ENCODE measurements around the gene AP5Z1. TPM values are rescaled to one million over a fixed set of nuclear protein-coding genes. Genes with fewer than 3 reads are reported as not detected.
"Not testable (repeated sequence)": the region's sequence is repeated elsewhere in the genome, so short reads cannot be mapped to it uniquely, and the experiment has no call there.

AP5Z1 gene
- total RNA-seq, 1 donor from 2014 or later = 14.7 TPM

DNA sequence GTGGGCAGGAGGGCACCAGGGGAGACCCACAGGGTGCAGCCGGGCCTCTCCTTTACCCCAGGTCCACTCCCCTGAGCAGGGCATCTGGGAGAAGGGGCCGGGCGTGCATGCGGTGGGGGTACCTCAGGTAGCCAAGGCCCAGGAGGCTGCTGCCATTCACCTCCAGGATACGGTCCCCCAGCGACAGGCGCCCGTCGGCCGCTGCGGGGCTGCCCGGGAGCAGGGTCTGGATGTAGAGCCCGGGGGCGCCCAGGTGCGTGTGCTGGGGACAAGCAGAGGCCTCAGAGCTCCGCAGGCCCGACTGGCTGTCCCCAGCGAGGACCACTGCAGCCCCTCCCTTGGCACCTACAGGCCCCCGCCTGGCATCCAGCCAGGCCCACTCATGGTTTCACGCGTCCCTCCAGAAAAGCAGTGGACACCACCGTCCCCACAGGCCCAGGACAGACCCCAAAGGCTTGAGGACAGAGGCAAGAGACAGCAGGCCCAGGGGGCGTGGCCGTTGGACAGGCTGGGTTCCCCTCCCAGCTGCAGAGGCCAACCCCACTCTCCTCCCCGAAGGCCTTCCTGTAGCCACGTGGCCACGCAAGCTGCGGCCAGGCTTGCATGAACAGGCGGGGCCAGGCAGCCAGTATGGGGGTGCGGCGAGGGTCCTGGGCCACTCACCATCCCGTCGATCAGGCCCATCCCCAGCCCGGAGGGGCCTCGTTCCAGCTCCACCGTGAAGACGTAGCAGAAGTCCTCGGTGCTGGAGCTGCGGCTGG is 24.3 kb downstream of the AP5Z1 start:
- FAIRE-seq = no peak
- DNase-seq (ENCODE audit: low spot score in 2 of 2) = no peak

DNA sequence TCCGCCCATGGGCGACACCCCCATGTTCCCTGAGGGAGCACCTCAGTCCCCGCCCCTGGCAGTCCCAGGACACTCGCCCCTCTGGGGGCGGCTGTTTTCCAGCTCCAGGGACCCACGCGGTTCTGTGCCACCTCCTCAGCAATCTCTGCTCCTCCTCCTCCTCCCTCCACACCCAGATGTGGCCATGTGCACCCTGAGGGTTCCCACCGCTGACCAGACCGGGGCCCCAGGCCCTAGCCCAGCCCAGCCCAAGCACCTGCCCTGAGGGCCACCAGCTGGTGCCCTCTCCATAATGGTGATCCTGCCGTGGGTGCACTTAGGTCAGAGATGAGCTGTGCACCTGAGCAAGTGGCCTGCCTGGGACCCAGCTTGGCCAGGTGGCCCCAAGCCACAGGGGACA is 25.1 kb downstream of the AP5Z1 start:
- DNase-seq (ENCODE audit: low spot score in 2 of 2) (no peak), FAIRE-seq (no peak)

DNA sequence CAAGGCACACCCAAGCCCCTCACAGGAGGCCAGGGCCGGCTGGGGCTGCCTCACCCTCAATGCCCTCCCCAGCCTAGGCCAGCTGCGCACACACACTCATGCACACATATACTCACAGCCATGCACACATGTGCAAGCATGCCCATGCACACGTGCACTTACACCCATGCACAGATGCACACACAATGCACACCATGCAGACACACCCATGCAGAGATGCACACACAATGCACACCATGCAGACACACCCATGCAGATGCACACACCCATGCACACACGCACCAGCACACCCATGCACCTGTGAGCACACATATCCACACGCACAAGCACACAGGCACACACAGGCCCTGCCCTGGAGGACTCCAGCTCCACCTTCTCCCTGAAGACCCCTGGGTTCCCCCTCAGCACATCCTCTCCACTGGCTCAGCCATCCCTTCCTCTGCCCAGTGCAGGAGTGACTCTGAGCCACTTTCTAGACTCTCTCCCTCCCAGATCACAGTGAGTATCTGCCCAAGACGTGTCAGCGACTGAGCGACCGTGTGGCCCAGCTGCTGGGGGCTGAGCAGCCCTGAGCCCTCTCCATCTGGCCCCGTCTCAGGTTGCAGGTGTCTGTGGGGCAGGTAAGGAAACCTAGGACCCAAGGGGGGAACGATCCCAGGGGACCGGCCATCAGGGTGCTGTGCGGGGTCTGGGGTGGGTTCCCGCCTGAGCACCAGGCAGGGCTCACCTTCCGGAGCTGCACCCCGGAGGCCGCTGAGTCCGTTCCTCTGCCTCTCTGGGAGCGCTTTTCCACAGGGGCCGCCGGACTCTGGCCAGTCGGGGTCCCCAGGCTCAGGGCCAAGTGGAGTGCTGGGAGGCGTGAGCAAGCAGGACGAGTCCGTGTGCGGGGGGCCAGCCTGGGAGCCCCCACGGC is 25.8 kb downstream of the AP5Z1 start:
- DNase-seq (ENCODE audit: low spot score in 2 of 2) (no peak), FAIRE-seq (no peak)

DNA sequence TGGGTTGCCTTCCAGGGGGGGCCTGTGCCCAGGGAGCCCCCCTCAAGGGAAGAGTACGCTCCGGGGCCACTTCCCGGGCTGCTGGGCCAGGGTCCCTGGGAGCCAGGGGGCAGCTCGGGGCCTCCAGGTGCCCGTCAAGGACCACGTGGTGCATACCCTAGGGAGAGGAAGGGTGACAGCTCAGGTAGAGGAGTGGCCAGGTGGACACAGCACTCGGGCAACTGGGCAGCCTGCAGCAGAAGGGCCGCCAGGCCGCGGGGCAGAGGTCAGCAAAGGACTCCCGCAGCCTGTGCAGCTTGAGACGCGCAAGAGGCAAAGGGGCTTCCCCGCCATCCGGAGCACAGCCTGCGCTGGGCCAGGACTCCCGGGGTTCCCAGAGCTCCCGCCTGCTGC is 26.4 kb downstream of the AP5Z1 start:
- no peak for DNase-seq (ENCODE audit: low spot score in 2 of 2)
- FAIRE-seq = no peak

DNA sequence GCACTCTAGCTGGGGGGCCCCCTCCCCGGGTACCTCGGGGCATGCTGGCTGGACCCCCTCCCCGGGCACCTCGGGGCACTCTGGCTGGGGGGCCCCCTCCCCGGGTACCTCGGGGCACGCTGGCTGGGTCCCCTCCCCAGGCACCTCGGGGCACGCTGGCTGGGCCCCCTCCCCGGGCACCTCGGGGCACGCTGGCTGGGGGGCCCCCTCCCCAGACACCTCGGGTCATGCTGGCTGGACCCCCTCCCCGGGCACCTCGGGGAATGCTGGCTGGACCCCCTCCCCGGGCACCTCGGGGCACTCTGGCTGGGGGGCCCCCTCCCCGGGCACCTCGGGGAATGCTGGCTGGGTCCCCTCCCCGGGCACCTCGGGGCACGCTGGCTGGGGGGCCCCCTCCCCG is 27.2 kb downstream of the AP5Z1 start:
- DNase-seq (ENCODE audit: low spot score in 2 of 2); FAIRE-seq: not testable (repeated sequence)

DNA sequence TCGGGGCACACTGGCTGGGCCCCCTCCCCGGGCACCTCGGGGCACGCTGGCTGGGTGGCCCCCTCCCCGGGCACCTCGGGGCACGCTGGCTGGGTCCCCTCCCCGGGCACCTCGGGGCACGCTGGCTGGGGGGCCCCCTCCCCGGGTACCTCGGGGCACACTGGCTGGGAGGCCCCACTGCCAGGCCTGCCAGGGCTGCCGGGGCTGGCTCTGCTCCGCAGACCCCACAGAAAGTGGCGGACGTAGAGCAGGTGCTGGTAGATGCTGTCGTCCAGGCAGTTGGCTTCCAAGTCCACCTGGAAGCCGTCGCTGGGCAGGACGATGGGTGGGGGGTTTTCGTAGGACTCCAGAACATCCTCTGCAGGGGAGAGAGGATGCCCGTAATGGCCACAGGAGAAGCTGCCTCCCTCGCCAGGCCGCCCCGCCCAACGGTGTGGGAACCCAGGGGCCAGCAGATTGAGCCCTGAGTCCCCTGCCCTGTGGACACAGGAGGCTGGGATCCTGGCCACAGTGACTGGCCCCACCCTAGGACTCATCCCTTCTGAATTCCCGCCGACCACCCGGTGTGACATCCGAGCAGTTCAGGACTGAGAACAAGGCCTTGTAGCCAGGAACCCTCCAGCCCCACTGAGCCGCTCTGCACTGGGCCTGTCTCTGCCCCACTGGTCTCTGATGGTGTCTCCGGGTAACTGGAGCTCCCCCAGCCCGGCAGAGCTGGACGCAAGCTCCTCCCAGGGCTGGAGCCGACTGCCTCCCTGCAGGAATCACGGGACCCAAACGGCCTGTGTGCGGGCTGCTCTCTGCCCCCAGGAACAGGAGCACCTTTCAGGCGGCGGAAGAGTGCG is 28.2 kb downstream of the AP5Z1 start:
- DNase-seq (ENCODE audit: low spot score in 2 of 2) = no peak

DNA sequence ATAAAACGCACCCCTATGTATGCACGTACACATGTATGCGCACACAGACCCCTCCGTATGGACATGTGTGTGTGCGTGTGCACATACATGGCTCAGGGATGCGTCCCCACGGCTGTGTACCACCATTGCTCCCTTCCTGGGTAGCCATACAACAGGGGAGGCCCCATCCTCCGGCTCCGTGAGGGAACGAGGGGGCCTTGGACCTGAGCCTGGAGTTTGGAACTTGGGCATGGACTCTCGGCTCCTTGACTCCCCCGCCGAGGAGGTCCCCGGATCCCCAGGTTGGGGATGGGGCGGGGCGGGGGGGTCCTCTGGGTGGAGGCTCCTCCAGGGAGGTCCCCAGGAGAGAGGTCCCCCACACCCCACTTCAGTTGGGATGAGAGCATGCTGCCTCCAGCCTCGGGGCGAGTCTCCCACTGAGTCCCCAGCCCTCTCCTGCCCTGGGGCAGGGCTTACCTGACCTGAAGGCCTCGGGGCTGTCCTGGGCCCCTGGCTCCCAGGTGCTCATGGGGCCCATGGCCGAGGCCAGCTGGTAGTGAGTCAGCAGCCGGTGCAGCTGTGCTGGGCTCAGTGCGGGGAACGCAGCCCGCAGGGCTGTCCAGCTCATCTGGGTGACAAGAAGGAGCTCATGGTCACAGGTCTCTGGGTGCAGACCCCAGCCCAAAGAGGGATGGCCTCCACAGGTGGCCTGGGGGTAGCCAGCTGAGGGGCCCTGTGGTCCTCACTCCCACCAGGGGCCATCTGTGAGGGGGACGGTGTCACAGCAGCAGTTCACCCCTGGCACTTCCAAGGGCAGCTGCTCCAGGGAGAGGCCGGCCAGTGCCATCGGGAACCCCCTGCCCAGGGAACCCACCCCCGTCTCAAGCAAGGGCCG is 29.9 kb downstream of the AP5Z1 start:
- DNase-seq (ENCODE audit: low spot score in 2 of 2) (no peak), FAIRE-seq (no peak)

More for the DNA sequence above, 28.2 kb downstream of the AP5Z1 start:
- FAIRE-seq = no peak

DNA sequence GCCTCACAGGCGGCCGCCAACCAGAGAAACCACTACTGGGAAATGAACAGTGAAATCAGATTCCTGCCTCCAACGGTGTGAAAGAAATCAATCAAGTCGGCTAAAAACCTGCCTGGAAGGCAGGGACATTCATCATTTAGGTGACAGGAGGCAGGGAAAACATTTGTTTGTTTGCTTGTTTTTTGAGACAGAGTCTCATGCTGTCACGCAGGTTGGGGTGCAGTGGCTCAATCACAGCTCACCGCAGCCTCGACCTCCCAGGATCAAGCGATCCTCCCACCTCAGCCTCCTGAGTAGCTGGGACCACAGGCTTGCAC is 30.5 kb downstream of the AP5Z1 start:
- no peak for DNase-seq (ENCODE audit: low spot score in 2 of 2)
- FAIRE-seq = no peak

DNA sequence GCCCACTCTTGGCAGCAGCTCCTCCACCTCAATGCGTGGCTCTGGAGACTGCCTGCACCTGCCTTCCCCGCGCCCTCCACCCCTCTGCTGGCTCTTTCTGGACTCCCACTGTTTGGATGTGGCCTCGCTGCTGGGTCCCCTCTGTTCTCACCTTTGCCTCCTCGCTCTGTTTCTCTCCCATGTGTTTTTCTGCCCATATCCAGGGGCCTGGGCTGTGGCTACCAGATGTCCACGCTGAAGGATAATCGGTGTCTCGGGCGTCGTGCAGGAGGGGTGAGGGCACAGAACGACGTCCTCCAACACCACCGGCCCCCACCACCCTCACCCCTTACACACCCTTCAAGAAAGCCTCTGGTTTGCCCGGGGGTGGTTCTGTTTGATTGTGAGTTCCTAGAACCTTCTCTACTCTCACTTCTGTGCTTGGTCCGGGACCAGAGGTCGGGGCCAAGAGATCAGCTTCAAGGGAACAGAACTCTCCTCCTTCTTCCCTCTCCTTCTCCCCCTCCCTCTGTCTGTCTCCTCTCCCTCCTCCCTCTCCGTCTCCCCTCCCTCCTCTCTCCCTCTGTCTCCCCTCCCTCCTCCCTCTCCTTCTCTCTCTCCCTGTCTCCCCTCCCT is 31.7 kb downstream of the AP5Z1 start:
- DNase-seq (ENCODE audit: low spot score in 2 of 2) (no peak), FAIRE-seq (no peak)

DNA sequence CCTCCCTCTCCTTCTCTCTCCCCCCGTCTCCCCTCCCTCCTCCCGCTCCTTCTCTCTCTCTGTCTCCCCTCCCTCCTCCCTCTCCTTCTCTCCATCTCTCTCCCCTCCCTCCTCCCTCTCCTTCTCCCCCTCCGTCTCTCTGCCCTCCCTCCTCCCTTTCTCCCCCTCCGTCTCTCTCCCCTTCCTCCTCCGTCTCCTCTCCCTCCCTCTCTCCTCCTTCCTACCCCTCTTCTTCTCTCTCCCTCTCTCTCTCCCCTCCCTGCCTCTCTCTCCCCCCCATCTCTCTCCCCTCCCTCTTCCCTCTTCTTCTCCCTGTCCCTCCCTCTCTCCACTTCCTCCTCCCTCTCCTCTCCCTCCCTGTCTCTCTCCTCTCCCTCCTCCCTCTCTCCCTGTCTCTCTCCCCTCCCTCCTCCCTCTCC is 32.2 kb downstream of the AP5Z1 start:
- FAIRE-seq (no peak), DNase-seq (ENCODE audit: low spot score in 2 of 2) (no peak)

DNA sequence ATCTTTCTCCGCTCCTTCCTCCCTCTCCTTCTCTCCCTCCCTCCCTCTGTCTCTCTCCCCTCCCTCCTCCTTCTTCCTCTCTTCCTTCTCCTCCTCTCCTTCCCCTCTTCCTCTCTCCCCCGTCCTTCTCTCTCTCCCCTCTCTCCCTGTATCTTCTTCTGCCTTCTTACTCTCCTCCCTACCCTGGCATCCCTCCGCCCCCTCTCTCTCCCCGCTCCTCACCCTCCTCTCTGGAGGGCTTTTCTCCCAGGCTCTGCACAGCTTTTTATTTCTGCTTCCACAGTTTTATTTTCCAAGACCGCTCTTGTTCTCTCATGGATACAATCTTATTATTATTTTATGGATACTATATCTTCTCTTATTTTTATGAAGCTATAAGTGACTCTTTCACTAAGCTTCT is 32.6 kb downstream of the AP5Z1 start:
- DNase-seq (ENCODE audit: low spot score in 2 of 2) (no peak), FAIRE-seq (no peak)

DNA sequence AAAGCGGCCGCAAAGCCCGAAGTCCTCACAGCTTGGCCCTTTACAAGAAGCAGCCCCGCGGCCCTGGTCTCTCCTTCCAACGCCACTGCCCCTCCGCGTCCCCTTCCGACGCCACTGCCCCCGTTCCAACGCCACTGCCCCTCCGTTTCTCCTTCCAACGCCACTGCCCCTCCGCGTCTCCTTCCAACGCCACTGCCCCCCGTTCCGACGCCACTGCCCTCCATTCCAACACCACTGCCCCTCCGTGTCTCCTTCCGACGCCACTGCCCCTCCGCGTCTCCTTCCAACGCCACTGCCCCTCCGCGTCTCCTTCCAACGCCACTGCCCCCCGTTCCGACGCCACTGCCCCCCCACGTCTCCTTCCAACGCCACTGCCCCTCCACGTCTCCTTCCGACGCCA is 33.1 kb downstream of the AP5Z1 start:
- DNase-seq (ENCODE audit: low spot score in 2 of 2) = no peak

DNA sequence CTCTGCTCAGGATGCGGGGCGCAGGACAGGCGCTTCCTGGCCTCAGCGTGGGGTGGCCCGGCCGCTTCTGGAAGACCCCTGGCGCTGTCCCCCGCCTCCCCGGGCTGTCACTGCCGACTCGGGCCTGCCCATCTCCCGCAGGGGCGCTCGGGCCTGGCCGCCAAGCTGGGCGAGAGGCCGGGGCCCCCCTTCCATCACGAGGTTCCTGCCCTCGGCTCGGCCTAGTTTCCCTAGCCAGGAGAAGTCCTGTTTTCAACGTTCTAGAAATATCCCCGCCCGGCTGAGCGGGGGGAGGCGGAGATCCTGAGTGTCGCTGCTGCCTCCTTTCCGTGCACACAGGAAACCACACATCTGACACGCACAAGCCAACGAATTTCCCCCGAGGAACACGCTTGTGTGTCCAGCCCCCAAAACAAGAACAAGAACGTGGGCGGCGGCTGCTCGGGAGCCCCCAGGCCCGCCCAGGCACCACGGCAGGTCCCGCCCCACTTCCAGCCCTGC is 33.7 kb downstream of the AP5Z1 start:
- DNase-seq (ENCODE audit: low spot score in 2 of 2) (no peak), FAIRE-seq (no peak)

More for the DNA sequence above, 33.1 kb downstream of the AP5Z1 start:
- no peak for FAIRE-seq

DNA sequence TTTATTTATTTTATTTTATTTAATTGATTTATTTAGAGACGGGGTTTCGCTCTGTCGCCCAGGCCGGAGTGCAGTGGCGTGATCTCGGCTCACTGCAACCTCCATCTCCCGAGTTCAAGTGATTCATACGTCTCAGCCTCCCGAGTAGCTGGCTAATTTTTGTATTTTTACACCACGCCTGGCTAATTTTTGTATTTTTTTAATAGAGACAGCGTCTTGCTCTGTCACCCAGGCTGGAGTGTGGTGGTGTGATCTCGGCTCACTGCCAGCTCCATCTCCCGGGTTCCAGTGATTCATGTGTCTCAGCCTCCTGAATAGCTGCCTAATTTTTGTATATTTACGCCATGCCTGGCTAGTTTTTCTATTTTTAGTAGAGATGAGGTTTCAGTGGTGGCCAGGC is 34.2 kb downstream of the AP5Z1 start:
- DNase-seq (ENCODE audit: low spot score in 2 of 2) (no peak), FAIRE-seq (no peak)

DNA sequence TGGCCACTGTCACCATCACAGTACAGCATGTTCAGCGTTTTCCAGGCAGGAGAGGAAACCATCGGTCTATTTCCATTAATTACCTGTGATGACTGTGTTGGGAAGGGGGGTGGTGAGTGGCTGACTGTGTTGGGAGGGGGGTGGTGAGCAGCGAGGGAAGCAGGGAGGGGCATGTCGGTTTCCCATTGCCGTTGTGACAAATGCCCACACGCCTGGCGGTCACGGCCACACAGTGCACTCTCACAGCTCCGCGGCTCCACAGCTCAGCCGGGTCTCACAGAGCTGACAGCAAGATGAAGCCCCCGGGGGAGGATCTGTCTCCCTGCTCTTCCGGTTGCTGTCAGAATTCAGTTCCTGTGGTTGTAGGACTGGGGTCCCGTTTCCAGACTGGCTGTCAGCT is 39.0 kb downstream of the AP5Z1 start:
- FAIRE-seq (no peak), DNase-seq (ENCODE audit: low spot score in 2 of 2) (no peak)

DNA sequence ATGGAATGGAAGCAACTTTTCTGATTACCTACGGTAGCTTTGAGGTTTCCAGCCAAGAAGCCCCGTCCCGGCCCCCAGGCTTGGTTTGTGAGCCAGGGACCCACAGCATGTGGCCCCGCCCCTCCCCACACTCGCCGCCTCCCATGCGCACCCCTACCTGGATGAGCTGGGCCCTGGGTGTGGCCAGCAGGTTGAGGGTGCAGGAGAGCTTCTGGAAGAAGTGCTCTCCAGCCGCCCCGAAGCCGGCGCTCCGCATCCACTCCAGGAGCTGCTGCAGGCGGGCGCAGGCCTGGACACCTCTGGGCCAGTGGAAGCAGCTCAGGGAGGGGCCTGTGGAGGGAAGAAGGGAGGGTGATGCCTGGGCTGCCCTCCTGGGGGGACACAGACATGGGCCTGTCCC is 39.7 kb downstream of the AP5Z1 start:
- FAIRE-seq (no peak), DNase-seq (ENCODE audit: low spot score in 2 of 2) (no peak)

DNA sequence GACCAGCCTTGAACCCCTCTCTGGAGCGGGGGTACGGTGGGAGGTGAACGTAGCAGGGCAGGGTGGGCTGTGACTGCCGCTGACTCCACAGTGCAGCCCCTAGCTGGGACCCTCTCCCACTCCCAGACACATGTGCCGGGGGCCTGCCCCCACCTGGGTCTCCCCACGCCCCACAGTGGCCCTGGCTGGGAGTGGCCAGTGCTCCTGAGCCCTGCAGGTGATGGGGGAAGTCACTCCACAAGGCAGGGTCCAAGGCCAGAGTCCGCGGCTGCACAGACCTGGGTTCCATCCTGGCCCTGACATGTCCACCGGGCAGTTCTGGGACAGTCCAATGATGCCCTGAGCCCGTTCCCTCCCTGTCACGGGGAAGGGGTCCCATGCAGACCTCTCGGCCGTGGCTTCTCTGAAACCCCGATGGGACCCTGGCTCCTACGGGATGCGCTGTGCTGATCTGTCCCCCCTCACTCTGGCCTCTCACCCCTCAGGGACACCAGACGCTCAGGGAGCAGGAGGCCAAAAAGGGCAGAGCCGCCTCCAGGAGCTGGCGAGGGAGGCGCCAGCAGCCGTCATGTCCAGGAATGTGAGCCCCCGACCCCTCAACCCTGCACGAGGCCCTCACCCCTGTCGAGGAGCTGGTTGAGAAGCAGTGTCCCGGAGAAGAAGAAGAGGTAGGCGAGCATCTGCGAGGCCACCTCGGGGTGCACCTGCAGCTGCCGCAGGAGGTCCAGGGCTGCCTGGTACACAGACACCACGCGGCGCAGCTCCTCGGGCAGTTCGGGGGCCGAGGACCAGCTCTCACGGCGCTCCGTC is 40.4 kb downstream of the AP5Z1 start:
- no peak for DNase-seq (ENCODE audit: low spot score in 2 of 2)

DNA sequence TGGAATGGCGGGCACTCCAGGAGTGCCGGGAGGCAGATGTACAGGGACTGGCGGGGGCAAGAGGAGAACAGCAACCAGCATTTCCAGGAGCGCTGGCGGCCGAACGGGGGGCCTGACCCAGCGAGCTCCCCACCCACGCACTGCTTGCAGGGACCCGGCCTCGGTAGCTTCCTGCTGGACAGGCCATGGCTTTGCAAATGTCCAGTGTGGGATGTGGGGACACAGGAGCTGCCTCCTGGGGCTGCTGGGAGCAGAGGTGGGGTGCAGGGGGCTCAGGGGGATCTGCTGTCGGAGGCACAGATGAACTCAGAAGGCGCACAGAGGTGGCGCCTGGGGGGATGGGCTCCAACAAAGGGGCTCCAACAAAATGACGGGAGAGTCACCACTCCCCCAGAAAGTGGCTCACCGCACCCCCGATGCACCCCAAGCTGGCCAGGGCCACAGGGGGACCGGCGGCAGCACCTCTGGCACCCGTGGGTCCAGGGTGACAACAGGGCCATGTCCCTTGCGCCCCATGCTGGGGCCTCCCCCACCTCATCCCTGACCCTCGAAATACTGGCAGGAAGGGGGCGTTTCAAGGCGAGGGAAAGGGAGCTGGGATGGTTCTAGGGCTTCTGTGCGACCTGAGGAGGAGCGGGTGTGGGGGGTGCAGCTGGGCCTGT is 41.1 kb downstream of the AP5Z1 start:
- FAIRE-seq = no peak
- no peak for DNase-seq (ENCODE audit: low spot score in 2 of 2)

More for the DNA sequence above, 40.4 kb downstream of the AP5Z1 start:
- FAIRE-seq = no peak
